Measurements from ENCODE around the gene MGAT5.

Gene MGAT5

GRCh38 chr2:134421556-134422328 is 167.9 kb downstream of the MGAT5 start:
- H3K27ac ChIP-seq (ENCODE audit: low read depth, low read length, poor library complexity, severe bottlenecking): no peak overlapping the region

DNA sequence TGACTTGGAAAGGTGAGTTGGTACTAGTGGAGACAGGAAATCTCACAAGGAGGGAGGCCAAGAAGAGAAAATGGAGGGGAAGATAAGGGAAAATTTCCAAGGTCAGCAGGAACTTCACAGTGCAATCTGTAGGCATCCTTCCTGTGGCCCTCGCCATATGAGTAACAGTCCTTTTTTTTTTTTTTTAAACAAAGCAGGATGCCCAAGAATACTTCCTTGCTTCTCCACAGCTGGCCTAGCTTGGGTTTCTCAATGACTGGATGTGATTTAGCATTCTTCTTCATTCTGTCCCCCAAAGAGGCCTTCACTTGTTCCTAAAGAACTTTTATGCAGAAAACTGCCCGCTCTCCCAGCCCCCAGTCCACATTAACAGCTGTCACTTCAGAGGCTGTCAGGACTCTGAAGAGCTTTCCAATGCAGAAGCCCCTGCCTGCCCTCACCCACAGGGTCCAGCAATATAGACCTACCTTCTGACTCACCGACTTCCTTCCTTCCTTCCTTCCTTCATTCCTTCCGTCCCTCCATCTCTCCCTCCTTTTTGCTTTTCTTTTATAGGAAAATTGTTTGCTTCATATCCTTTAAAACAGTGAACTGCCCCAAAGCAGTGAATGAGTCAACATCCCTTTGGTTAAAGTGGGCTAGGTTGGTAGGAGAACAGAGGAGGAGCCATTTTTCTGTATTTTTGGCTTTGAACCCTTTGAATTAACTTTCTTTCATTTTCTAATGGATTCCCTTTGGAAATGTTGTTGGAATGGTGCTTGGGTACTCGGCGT is 172.0 kb downstream of the MGAT5 start:
- Histone ChIP-seq H3K4me3 (ENCODE audit: low read depth, low read length, poor library complexity, severe bottlenecking) (no peak overlapping the region), H3F3A (ENCODE audit: insufficient read depth, low read length) (no peaks in the 10 kb centered on the region), H3K36me3 (ENCODE audit: insufficient read depth, low read length) (peaks cover 92% of the 10 kb centered on the region), H3K79me2 (ENCODE audit: insufficient read depth, low read length) (no peaks in the 10 kb centered on the region), H4K20me1 (ENCODE audit: insufficient read depth, low read length) (no peaks in the 10 kb centered on the region; the same call in 1 of the 2 replicates), H3K4me2 (ENCODE audit: low read length) (no peak overlapping the region), H2AFZ (ENCODE audit: low read length) (no peak overlapping the region), H3K27me3 (ENCODE audit: insufficient read depth, low read length) (no peaks in the 10 kb centered on the region), H3K9ac (ENCODE audit: low read length) (no peak overlapping the region), H3K9me3 (ENCODE audit: low read length) (no peaks in the 10 kb centered on the region), H3K4me1 (ENCODE audit: insufficient read depth, low read length, severe bottlenecking) (no peaks in the 10 kb centered on the region), H3K27ac (ENCODE audit: low read depth, low read length, poor library complexity, severe bottlenecking) (no peak overlapping the region), H3K9me2 (ENCODE audit: low read depth, low read length) (no peaks in the 10 kb centered on the region)
- TF ChIP-seq EZH2 (IDR thresholded peaks at IDR 0.05; ENCODE audit: borderline replicate concordance, low read length) (no peak), CTCF (IDR thresholded peaks at IDR 0.05; ENCODE audit: low read length) (no peak)

More at GRCh38 chr2:134421556-134422328, 167.9 kb downstream of the MGAT5 start:
- Histone ChIP-seq H3K4me2 (ENCODE audit: low read length) (no peak overlapping the region), H3K9me2 (ENCODE audit: low read depth, low read length) (no peaks in the 10 kb centered on the region), H3K27me3 (ENCODE audit: insufficient read depth, low read length) (no peaks in the 10 kb centered on the region), H3K36me3 (ENCODE audit: insufficient read depth, low read length) (peaks cover 83% of the 10 kb centered on the region), H2AFZ (ENCODE audit: low read length) (no peak overlapping the region), H3K4me3 (ENCODE audit: low read depth, low read length, poor library complexity, severe bottlenecking) (no peak overlapping the region), H4K20me1 (ENCODE audit: insufficient read depth, low read length) (no peaks in the 10 kb centered on the region), H3K4me1 (ENCODE audit: insufficient read depth, low read length, severe bottlenecking) (no peaks in the 10 kb centered on the region), H3F3A (ENCODE audit: insufficient read depth, low read length) (no peaks in the 10 kb centered on the region), H3K79me2 (ENCODE audit: insufficient read depth, low read length) (no peaks in the 10 kb centered on the region), H3K9ac (ENCODE audit: low read length) (no peak overlapping the region), H3K9me3 (ENCODE audit: low read length) (no peaks in the 10 kb centered on the region)
- TF ChIP-seq EZH2 (IDR thresholded peaks at IDR 0.05; ENCODE audit: borderline replicate concordance, low read length) (no peak), CTCF (IDR thresholded peaks at IDR 0.05; ENCODE audit: low read length) (no peak)

DNA sequence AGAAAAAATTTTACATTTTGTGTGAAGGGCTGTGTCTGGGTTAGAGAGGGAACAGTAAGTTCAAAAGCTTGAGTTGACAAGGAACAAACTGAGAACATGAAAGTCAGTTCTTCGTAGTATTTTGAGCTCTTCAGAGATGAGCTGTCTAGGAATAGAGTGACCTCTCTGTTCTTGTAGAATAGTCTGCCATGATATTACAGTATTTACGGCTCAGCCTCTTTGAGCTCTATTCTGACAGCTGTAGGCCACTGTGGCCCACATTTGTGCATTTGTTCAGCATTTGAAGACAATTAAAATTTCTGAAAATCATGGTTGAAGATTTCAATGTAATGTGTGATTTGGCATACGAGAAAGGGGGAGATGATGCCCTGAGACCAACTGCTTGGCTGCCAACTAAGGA is 172.8 kb downstream of the MGAT5 start:
- H3K36me3 ChIP-seq (ENCODE audit: insufficient read depth, low read length): peaks cover 96% of the 10 kb centered on the region
- no peaks in the 10 kb centered on the region for H3K79me2 ChIP-seq (ENCODE audit: insufficient read depth, low read length)
- H3K4me3 ChIP-seq (ENCODE audit: low read depth, low read length, poor library complexity, severe bottlenecking): no peak overlapping the region
- no peaks in the 10 kb centered on the region for H3K4me1 ChIP-seq (ENCODE audit: insufficient read depth, low read length, severe bottlenecking)
- H3K4me2 ChIP-seq (ENCODE audit: low read length): no peak overlapping the region
- H3K9me3 ChIP-seq (ENCODE audit: low read length): no peaks in the 10 kb centered on the region
- H3F3A ChIP-seq (ENCODE audit: insufficient read depth, low read length): no peaks in the 10 kb centered on the region
- no peaks in the 10 kb centered on the region; the same call in 1 of the 2 replicates for H4K20me1 ChIP-seq (ENCODE audit: insufficient read depth, low read length)
- H3K9me2 ChIP-seq (ENCODE audit: low read depth, low read length): no peaks in the 10 kb centered on the region
- no peak overlapping the region for H3K27ac ChIP-seq (ENCODE audit: low read depth, low read length, poor library complexity, severe bottlenecking)
- TF ChIP-seq EZH2 (IDR thresholded peaks at IDR 0.05; ENCODE audit: borderline replicate concordance, low read length) (no peak), CTCF (IDR thresholded peaks at IDR 0.05; ENCODE audit: low read length) (no peak)
- no peak overlapping the region for H3K9ac ChIP-seq (ENCODE audit: low read length)
- H3K27me3 ChIP-seq (ENCODE audit: insufficient read depth, low read length): no peaks in the 10 kb centered on the region
- H2AFZ ChIP-seq (ENCODE audit: low read length): no peak overlapping the region
